Fibroblast of skin of right biceps (primary cell): ENCODE data around the gene HLA-E.
"Not testable (repeated sequence)": the region's sequence is repeated elsewhere in the genome, so short reads cannot be mapped to it uniquely, and the experiment has no call there.

Experiments used
- DNase-seq: peaks from one replicate; pipeline ENCODE4 v3.0.0-alpha.2; 2013

HLA-E gene

DNA sequence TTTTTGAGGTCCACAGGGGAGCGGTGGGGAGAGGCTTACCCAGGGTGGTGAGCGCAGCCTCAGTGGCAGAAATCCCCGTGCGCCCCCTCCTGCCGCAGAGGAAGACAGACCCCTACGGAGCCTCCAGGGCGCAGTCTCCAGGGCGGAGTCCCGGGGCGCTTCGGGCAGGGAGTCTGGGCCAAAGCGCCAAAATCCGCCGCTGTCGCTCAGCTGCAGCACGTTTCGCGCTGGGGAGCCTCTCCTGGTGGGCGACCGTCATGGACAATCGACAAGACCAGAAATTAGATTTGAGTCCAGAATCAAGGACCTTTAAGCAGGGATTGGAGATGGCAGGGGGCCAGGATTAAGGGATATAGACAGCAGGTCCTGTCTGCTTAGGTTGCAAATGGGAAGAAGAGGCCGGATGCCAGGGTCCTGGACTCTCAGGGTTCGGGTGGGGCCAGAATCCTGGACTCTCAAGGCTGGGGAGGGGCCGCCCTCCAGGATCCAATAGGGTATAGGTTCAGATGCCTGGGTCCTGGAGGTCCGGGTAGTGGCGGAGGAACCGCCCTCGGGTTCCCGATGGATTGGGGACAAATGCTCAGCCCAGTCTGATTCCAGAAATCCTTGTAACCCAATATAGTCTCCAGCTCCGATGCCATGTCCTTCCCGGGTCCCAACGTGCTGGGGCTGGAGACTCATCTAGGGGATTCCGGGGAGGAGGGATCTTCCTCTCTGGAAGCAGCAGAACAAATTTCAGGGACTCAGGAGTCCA, 7.9 kb upstream of the HLA-E start:
- no peak for DNase-seq

- peak; percentile 63 for DNase-seq
Measured at GRCh38 chr6:30481965-30482644, 7.2 kb upstream of the HLA-E start.

DNA sequence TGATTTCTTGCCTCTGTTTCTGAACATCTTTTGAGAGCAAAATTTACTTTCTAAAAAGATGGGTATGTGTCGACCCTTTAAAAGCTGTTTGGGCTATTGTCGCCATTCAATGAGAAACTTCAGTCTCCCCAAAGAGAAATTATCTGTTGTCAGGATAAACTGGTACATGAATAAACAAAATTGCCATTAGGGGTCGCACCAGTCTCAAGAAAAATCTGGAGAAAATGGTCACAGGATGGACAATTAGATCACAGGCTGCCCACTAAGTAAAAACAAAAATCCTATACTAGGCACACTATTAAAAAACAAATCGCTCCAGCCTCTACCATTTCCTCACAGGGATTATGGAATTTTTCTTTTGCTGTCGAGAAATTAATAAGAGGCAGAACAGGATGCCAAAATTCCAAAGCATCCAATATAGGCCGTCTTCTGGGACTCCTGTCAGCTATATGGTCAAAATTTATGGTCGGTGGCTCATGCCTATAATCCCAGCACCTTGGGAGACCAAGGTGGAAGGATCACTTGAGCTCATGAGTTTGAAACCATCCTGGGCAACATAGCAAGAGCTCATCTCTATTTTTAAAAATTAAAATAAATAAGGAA, 5.5 kb upstream of the HLA-E start:
- DNase-seq = peak; percentile 58

DNA sequence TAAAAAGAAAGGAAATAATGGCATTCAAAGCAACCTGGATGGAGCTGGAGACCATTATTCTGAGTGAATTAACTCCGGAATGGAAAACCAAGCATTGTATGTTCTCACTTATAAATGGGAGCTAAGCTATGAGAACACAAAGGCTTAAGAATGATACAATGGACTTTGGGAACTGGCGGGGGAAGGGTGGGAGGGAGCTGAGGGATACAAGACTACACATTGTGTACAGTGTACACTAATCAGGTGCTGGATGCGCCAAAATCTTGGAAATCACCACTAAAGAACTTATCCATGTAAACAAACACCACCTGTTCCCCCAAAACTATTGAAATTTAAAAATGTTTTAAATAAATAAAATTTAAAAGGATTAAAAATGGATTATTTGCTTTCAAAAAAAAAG, 4.1 kb upstream of the HLA-E start:
- no peak for DNase-seq

DNA sequence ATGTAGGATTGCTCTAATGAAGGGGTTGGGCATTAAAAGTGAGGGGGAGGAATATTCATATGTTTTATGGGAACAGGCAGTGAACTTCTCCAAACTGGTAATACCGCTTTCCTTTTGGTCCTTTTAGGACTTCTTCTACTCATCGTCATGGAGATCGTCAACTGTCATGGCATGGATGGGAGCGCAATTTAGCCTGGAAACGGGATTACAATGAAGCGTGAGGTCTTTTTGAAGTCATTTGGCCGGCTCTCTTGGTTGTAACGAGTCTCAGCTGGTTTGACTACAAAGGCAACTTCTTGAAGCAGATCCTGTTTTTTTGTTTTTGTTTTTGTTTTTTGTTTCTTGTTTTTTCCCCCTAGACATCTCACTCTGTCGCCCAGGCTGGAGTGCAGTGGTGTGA, 1.4 kb upstream of the HLA-E start:
- no peak for DNase-seq

DNA sequence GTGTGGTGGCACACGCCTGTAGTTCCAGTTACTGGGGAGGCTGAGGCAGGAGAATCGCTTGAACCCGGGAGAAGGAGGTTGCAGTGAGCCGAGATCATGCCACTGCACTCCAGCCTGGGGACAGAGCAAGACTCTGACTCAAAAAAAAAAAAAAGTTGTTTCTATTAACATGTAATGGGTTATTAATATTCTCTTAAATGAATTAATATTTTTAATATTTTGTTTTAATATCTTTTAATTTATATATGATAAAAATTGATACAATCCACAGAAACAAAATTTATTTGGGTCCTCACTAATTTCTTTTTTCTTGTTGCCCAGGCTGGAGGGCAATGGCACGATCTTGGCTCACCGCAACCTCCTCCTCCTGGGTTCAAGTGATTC, 620 bp upstream of the HLA-E start:
- DNase-seq = not testable (repeated sequence)

DNA sequence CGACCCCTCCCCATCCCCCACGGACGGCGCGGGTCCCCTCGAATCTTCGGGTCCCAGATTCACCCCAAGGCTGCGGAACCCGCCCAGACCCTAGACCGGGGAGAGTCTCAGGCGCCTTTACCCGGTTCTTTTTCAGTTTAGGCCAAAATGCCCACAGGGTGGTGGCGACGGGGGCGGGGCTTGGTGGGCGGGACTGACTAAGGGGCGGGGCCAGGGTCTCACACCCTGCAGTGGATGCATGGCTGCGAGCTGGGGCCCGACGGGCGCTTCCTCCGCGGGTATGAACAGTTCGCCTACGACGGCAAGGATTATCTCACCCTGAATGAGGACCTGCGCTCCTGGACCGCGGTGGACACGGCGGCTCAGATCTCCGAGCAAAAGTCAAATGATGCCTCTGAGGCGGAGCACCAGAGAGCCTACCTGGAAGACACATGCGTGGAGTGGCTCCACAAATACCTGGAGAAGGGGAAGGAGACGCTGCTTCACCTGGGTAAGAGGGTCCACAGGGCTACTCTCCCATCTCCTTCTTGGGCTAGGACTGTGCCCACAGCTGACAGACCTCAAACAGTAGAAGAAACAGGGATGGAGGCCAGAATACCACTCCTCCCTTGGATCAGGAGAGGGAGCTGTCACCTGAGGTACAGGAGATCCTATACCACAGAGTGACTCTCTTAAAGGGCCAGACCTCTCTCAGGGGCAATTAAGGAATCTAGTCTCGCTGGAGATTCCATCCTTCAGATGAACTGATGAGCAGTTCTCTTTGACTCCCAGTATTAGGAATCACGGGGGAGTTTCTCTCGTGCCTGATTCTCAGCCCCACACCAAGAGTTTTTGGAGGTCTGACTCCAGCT, 942 bp downstream of the HLA-E start:
- peak; percentile 62 for DNase-seq

DNA sequence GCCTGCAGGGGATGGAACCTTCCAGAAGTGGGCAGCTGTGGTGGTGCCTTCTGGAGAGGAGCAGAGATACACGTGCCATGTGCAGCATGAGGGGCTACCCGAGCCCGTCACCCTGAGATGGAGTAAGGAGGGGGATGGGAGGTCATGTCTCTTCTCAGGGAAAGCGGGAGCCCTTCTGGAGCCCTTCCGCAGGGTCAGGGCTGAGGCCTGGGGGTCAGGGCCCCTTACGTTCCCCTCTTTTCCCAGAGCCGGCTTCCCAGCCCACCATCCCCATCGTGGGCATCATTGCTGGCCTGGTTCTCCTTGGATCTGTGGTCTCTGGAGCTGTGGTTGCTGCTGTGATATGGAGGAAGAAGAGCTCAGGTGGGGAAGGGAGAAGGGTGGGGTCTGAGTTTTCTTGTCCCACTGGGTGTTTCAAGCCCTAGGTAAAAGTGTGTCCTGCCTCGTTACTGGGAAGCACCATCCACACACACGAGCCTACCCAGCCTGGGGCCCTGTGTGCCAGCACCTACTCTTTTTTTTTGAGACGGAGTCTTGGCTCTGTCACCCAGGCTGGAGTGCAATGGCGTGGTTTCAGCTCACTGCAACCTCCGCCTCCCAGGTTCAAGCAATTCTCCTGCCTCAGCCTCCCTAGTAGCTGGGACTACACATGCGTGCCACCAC, 2.1 kb downstream of the HLA-E start:
- not testable (repeated sequence) for DNase-seq

- no peak for DNase-seq
Measured at GRCh38 chr6:30491991-30492952, 3.0 kb downstream of the HLA-E start.

- DNase-seq = no peak
Measured at GRCh38 chr6:30493643-30494250, 4.4 kb downstream of the HLA-E start.

DNA sequence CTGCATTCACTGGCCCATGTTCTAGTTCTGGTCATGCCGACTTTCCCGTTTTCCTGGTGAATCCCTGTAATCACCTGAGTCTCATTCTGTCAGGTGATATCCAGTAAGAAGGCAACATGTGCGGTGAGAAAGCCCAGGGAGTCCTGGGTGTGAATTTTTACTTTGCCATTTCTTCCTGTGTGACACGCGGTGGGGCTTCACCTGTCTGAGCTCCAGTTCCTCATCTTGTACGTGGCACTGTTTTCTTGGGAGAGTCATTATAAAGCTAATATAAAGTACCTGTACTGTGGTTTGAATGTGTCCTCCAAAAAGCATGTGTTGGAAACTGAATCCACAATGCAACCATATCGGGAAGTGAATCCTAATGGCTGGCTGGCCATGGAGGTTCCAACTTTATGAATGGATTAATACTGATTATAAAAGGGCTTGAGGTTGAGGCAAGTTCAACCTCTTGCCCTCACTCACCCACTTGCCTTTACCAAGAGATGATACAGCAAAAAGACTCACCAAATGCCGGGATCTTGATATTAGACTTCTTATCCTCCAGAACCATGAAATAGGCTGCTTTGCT, 5.1 kb downstream of the HLA-E start:
- no peak for DNase-seq

GRCh38 chr6:30495060-30495459, 5.8 kb downstream of the HLA-E start:
- not testable (repeated sequence) for DNase-seq

GRCh38 chr6:30495993-30496392, 6.7 kb downstream of the HLA-E start:
- no peak for DNase-seq

GRCh38 chr6:30497261-30497599, 7.9 kb downstream of the HLA-E start:
- not testable (repeated sequence) for DNase-seq

- no peak for DNase-seq
Measured at GRCh38 chr6:30497714-30498113, 8.4 kb downstream of the HLA-E start.

- not testable (repeated sequence) for DNase-seq
Measured at GRCh38 chr6:30498705-30499104, 9.4 kb downstream of the HLA-E start.

DNA sequence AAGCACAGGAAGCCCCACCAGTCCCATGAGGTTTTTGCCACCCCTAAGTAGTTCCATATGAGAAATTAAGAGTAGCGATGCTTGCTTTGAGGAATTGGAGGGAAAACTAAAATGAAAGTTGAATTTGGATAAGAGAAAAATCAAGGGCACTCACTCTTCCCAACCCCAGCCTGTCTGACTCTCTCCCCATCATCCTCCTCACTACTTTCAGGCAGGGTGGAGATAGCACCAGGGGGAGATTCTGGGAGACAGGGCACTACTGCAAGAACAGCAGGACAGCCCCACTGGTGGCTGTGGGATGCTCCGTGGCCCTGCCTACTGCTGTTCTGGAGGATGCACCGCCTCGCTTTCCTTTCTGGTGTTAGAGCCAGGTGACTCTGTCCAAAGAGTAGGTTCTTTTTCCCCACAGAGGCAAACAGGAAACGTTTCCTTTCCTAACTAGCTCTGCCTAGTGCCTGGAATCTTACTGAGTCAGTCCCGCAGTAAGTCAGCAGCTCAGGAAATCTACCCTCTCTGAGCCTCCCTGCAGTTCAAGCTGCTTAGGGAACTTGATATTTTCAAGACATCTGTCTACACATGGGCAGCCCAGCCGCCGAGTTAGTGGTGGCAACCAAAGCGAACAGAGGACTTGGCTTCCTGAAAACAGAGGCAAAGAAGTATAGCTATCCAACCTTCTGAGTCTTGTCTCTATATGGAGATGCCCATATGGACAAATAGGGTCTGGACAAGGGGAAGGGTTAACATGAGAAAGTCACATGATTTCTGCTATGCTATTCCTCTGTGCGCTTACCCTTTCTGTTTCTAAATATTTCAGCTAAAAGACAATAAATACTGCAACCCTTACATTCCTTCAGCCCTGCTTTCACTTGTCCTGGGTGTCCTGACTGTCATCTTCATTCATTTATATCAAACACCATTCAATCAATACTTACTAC, 11.4 kb downstream of the HLA-E start:
- DNase-seq = peak; percentile 55

DNA sequence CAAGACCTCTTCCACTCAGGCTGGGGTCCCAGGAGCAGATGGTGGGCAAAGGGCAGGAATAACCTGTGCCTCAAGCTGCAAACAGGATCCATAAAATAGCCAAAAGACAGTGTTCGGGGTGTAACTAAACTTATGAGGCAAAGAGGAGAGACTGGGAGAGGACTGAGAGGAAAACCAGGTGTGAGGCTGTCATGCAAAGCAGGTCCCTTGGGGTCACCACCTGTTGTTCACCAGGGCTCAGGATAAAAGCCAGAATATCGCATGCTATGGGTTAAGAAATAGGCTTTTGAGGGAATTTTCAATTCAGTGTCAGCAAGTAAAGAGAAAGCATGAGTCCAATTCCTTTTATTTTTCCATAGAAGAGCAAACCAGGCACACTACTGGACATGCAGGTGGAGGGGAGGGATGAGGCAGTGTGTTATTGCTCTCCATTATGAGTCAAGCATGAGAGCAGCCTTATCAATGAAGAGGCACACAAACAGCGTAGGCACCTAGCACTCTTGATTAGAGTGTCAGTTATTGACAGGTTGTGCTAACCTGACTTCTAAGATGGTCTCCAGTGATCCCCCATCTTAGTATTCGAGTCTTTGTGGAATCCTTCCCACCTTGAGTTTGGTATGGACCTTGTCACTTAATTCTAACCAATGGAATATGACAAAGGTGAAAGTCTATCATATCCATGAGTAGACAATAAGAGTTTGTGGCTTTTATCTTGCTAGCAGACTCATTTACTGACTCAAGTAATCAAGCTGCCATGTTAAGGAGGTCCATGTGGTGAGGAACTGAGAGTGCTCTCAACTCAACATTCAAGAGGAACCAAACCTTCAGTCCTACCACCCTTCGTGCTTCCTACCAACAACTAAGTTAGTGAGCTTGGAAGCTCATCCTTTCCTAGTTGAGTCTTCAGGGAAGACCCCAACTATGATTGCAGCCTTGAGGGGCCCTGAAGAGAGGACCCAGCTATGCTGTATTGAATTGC, 18.8 kb downstream of the HLA-E start:
- no peak for DNase-seq
